Measurements from ENCODE around the gene ZMYND10. TPM values are rescaled to one million over a fixed set of nuclear protein-coding genes. Genes with fewer than 3 reads are reported as not detected.

The ZMYND10 gene
- total RNA-seq, 4 donors from 2014 or later, result 3.0 TPM; not detected in 3

GRCh38 chr3:50327943-50328691, 17.4 kb downstream of the ZMYND10 start, which contains the start of gene TUSC2:
Gene TUSC2 (minus strand): TSS chr3:50328223. CDS start chr3:50328099, 124 bp downstream.
- peaks cover 28 to 31% of the 10 kb centered on the region in 2 donors for H3K4me1 ChIP-seq
- TF ChIP-seq POLR2A (IDR thresholded peaks at IDR 0.05) (peak; percentile 81 to 86), CTCF (IDR thresholded peaks at IDR 0.05 in 4 of 5, conservative IDR thresholded peaks at IDR 0.05 in 1 of 5) (no peak)
- no peaks in the 10 kb centered on the region for H3K27me3 ChIP-seq
- peak within 1 kb of the TSS; percentile 91 to 97 (median 92) for H3K27ac ChIP-seq
- ATAC-seq (peak; percentile 92 to 94), DNase-seq (peak; percentile 97 to 98)
- intact Hi-C loops (cut with DNase I; ENCODE audit: low total_unique reads), result no loop called here
- peak within 1 kb of the TSS; percentile 85 to 98 (median 91) for H3K4me3 ChIP-seq
- peaks cover 0 to 48% of the 10 kb centered on the region in 2 donors for H3K36me3 ChIP-seq
- H3K9me3 ChIP-seq, result no peaks in the 10 kb centered on the region
- in situ Hi-C loops (cut with MboI; ENCODE audit: low sequenced_read_pairs in 4 of 4), result no loop called here

GRCh38 chr3:50327129-50327528, 18.4 kb downstream of the ZMYND10 start:
- H3K4me3 ChIP-seq, result peak overlapping the region; percentile 85 to 98 (median 91)
- peaks cover 29 to 31% of the 10 kb centered on the region in 2 donors for H3K4me1 ChIP-seq
- in situ Hi-C loops (cut with MboI; ENCODE audit: low sequenced_read_pairs in 4 of 4) (no loop called here), intact Hi-C loops (cut with DNase I; ENCODE audit: low total_unique reads) (no loop called here)
- no peak for TF ChIP-seq POLR2A (IDR thresholded peaks at IDR 0.05)
- no peak for TF ChIP-seq CTCF (IDR thresholded peaks at IDR 0.05 in 4 of 5, conservative IDR thresholded peaks at IDR 0.05 in 1 of 5)
- ATAC-seq, result no peak
- DNase-seq, result no peak
- H3K27ac ChIP-seq, result peak overlapping the region; percentile 91 to 97 (median 92)
- H3K9me3 ChIP-seq, result no peaks in the 10 kb centered on the region
- H3K27me3 ChIP-seq, result no peaks in the 10 kb centered on the region
- peaks cover 0 to 46% of the 10 kb centered on the region in 2 donors for H3K36me3 ChIP-seq

GRCh38 chr3:50326182-50326541, 19.4 kb downstream of the ZMYND10 start:
- Histone ChIP-seq H3K4me3 (no peak overlapping the region), H3K27ac (peak overlapping the region in 3 of 4 donors; percentile 93 to 96 (median 96)), H3K4me1 (peaks cover 32 to 35% of the 10 kb centered on the region in 2 donors), H3K27me3 (no peaks in the 10 kb centered on the region), H3K36me3 (peaks cover 0 to 37% of the 10 kb centered on the region in 2 donors), H3K9me3 (no peaks in the 10 kb centered on the region)
- TF ChIP-seq POLR2A (IDR thresholded peaks at IDR 0.05), result no peak
- TF ChIP-seq CTCF (IDR thresholded peaks at IDR 0.05 in 4 of 5, conservative IDR thresholded peaks at IDR 0.05 in 1 of 5), result no peak
- DNase-seq, result no peak
- in situ Hi-C loops (cut with MboI; ENCODE audit: low sequenced_read_pairs in 4 of 4), result no loop called here
- ATAC-seq, result no peak
- intact Hi-C loops (cut with DNase I; ENCODE audit: low total_unique reads), result no loop called here

GRCh38 chr3:50325497-50326181, 19.9 kb downstream of the ZMYND10 start:
- in situ Hi-C loops (cut with MboI; ENCODE audit: low sequenced_read_pairs in 4 of 4) (no loop called here), intact Hi-C loops (cut with DNase I; ENCODE audit: low total_unique reads) (loop anchor here (2.0 kb wide), 1 partner anchor 65 kb away; no protein-coding TSS in a partner anchor)
- H3K36me3 ChIP-seq, result peaks cover 0 to 31% of the 10 kb centered on the region in 2 donors
- H3K9me3 ChIP-seq, result no peaks in the 10 kb centered on the region
- peak overlapping the region; percentile 93 to 96 (median 95) for H3K27ac ChIP-seq
- no peak for TF ChIP-seq CTCF (IDR thresholded peaks at IDR 0.05 in 4 of 5, conservative IDR thresholded peaks at IDR 0.05 in 1 of 5)
- TF ChIP-seq POLR2A (IDR thresholded peaks at IDR 0.05), result no peak
- DNase-seq (no peak), ATAC-seq (no peak)
- H3K4me3 ChIP-seq, result no peak overlapping the region
- no peaks in the 10 kb centered on the region for H3K27me3 ChIP-seq
- peaks cover 32 to 35% of the 10 kb centered on the region in 2 donors for H3K4me1 ChIP-seq

Data from gastrocnemius medialis (tissue), 4 donors.